Suprapubic skin (tissue), 4 donors: ENCODE measurements around the gene ANK3. TPM values are rescaled to one million over a fixed set of nuclear protein-coding genes. Genes with fewer than 3 reads are reported as not detected.

Experiments
- DNase-seq, 2 donors: peaks; one replicate each; pipeline ENCODE4 v3.0.0-alpha.2; 2019; ENCODE audit warnings: low spot score in 2 of 2
- H3K27ac ChIP-seq: fragments of 200-600 bp; sonication (generic); one replicate; pipeline ENCODE4 v1.5.1; 2019
- H3K27me3 ChIP-seq: fragments of 200-600 bp; sonication (generic); one replicate; pipeline ENCODE4 v1.5.1; 2019
- H3K36me3 ChIP-seq: fragments of 200-600 bp; sonication (generic); one replicate; pipeline ENCODE4 v1.5.1; 2019
- H3K4me1 ChIP-seq: fragments of 200-600 bp; sonication (generic); one replicate; pipeline ENCODE4 v1.5.1; 2019
- H3K4me3 ChIP-seq: fragments of 200-600 bp; sonication (generic); one replicate; pipeline ENCODE4 v1.5.1; 2019; ENCODE audit warnings: mild to moderate bottlenecking
- H3K9me3 ChIP-seq: fragments of 200-600 bp; sonication (generic); one replicate; pipeline ENCODE4 v1.5.1; 2019
- CTCF ChIP-seq, 2 donors: fragments of 200-600 bp in 1 of 2; fragments of 450-650 bp in 1 of 2; sonication (generic) in 1 of 2; IDR thresholded peaks; one replicate each; pipeline ENCODE4 v1.5.1; 2016 to 2019; ENCODE audit warnings: antibody characterized with exemption in 2 of 2, mild to moderate bottlenecking in 1 of 2, moderate library complexity in 1 of 2
- EP300 ChIP-seq: sonication (generic); formaldehyde crosslinking; IDR thresholded peaks from one replicate; pipeline ENCODE4 v1.6.1; 2017; ENCODE audit warnings: antibody characterized with exemption
- POLR2A ChIP-seq, 2 donors: fragments of 450-650 bp; IDR thresholded peaks; one replicate each; pipeline ENCODE4 v1.6.1; 2017; ENCODE audit warnings: antibody characterized with exemption in 2 of 2, mild to moderate bottlenecking in 2 of 2, moderate library complexity in 2 of 2
- POLR2AphosphoS5 ChIP-seq, 3 donors: sonication (generic); formaldehyde crosslinking; IDR thresholded peaks; one replicate each; pipeline ENCODE4 v1.6.1; 2017; ENCODE audit warnings: antibody characterized with exemption in 3 of 3
- WGBS: methylation state at CpG from one replicate; pipeline ENCODE4 v1.1.5; 2018; 5-methylcytosine and 5-hydroxymethylcytosine counted together
- total RNA-seq, 4 donors: library from RNA; depleted of rRNA; stranded (reverse); fragments of >200 nt; gene quantifications; one replicate each; pipeline ENCODE4 v1.1.0, GENCODE V29; 2016

The ANK3 gene
- total RNA-seq, 4 donors from 2014 or later, result 89.1 to 191 (median 112) TPM

- no peaks in the 10 kb centered on the region for H3K9me3 ChIP-seq
- no peaks in the 10 kb centered on the region for H3K36me3 ChIP-seq
- no peak for DNase-seq
- 95% methylated on average over 1 of the region's 1 CpG for WGBS
- TF ChIP-seq POLR2AphosphoS5 (IDR thresholded peaks at IDR 0.05) (no peak), POLR2A (IDR thresholded peaks at IDR 0.05) (no peak), EP300 (no peak), CTCF (IDR thresholded peaks at IDR 0.05) (no peak)
- H3K4me3 ChIP-seq, result no peak overlapping the region
- H3K4me1 ChIP-seq, result no peaks in the 10 kb centered on the region
- no peaks in the 10 kb centered on the region for H3K27me3 ChIP-seq
- H3K27ac ChIP-seq, result no peak overlapping the region
Observed at GRCh38 chr10:60025279-60025678, 364.4 kb downstream of the ANK3 start.

- no peak for TF ChIP-seq EP300
- no peak for TF ChIP-seq CTCF (IDR thresholded peaks at IDR 0.05)
- no peak for TF ChIP-seq POLR2AphosphoS5 (IDR thresholded peaks at IDR 0.05)
- DNase-seq, result no peak
- H3K27me3 ChIP-seq, result no peaks in the 10 kb centered on the region
- H3K9me3 ChIP-seq, result no peaks in the 10 kb centered on the region
- WGBS, result 72% methylated on average over 4 of the region's 4 CpGs
- no peak overlapping the region for H3K27ac ChIP-seq
- H3K4me3 ChIP-seq, result no peak overlapping the region
- H3K4me1 ChIP-seq, result no peaks in the 10 kb centered on the region
- no peaks in the 10 kb centered on the region for H3K36me3 ChIP-seq
Observed at GRCh38 chr10:60024506-60024905, 365.2 kb downstream of the ANK3 start.

- H3K36me3 ChIP-seq, result no peaks in the 10 kb centered on the region
- no peak for TF ChIP-seq POLR2AphosphoS5 (IDR thresholded peaks at IDR 0.05)
- no peak for TF ChIP-seq EP300
- TF ChIP-seq CTCF (IDR thresholded peaks at IDR 0.05), result no peak
- TF ChIP-seq POLR2A (IDR thresholded peaks at IDR 0.05), result no peak
- H3K27me3 ChIP-seq, result no peaks in the 10 kb centered on the region
- no peaks in the 10 kb centered on the region for H3K4me1 ChIP-seq
- no peaks in the 10 kb centered on the region for H3K9me3 ChIP-seq
- no peak overlapping the region for H3K4me3 ChIP-seq
- no peak for DNase-seq
- H3K27ac ChIP-seq, result no peak overlapping the region
- 71% methylated on average over 2 of the region's 2 CpGs for WGBS
Observed at GRCh38 chr10:60023155-60023877, 366.4 kb downstream of the ANK3 start.

GRCh38 chr10:60021361-60021760 lies 368.3 kb downstream of the ANK3 start:
- DNase-seq, result no peak
- TF ChIP-seq POLR2AphosphoS5 (IDR thresholded peaks at IDR 0.05), result no peak
- no peaks in the 10 kb centered on the region for H3K27me3 ChIP-seq
- no peaks in the 10 kb centered on the region for H3K4me1 ChIP-seq
- H3K4me3 ChIP-seq, result no peak overlapping the region
- 92% methylated on average over 2 of the region's 2 CpGs for WGBS
- H3K36me3 ChIP-seq, result no peaks in the 10 kb centered on the region
- H3K27ac ChIP-seq, result no peak overlapping the region
- no peaks in the 10 kb centered on the region for H3K9me3 ChIP-seq

GRCh38 chr10:60016794-60017193 lies 372.9 kb downstream of the ANK3 start:
- no peak for TF ChIP-seq EP300
- TF ChIP-seq POLR2AphosphoS5 (IDR thresholded peaks at IDR 0.05), result no peak
- no peak for TF ChIP-seq POLR2A (IDR thresholded peaks at IDR 0.05)
- TF ChIP-seq CTCF (IDR thresholded peaks at IDR 0.05), result no peak
- H3K27ac ChIP-seq, result no peak overlapping the region
- no peak overlapping the region for H3K4me3 ChIP-seq
- WGBS, result 90% methylated on average over 3 of the region's 3 CpGs
- H3K4me1 ChIP-seq, result no peaks in the 10 kb centered on the region
- DNase-seq, result no peak
- H3K9me3 ChIP-seq, result no peaks in the 10 kb centered on the region
- H3K36me3 ChIP-seq, result no peaks in the 10 kb centered on the region
- H3K27me3 ChIP-seq, result no peaks in the 10 kb centered on the region
